ENCODE data around the gene ADK.

DNA sequence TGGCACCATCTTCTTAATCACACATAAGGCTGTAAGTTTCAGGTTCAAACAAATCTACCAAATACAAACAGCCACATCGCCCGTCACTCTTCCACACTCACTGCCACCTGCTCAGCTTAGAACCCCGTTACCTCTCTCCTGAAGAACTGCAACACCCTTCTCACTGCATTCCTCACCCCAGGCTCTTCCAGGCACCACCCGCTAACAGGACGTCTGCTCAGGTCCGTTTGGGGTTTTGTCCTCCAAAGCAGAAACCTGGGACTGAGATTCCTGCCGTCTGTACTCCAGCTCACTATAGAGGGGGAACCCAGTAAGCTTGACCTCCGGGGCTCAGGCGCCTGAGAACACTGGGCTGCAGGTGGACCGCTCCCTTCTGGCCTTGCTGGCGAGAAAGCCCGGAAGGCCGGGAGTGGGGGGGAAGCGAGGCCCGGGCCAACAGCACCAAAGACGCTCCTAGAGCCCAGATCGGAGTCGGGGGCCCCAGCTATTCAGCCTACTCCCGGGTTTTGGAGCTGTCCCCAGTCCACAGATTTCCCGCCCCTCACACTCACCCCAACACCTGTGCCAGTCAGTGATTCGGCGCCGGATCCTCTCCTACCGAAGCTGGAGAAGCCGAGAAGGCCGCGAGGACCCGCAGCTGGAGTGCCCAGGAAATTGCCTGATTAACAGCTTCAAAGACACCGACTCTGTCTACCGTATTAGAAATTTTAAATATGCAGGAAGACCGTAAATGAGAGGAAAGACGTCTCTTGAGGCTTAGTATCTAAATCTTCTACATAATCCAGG is 624 bp upstream of the ADK start, which contains the start of gene AP3M1:
- TF ChIP-seq, protein P1, sequence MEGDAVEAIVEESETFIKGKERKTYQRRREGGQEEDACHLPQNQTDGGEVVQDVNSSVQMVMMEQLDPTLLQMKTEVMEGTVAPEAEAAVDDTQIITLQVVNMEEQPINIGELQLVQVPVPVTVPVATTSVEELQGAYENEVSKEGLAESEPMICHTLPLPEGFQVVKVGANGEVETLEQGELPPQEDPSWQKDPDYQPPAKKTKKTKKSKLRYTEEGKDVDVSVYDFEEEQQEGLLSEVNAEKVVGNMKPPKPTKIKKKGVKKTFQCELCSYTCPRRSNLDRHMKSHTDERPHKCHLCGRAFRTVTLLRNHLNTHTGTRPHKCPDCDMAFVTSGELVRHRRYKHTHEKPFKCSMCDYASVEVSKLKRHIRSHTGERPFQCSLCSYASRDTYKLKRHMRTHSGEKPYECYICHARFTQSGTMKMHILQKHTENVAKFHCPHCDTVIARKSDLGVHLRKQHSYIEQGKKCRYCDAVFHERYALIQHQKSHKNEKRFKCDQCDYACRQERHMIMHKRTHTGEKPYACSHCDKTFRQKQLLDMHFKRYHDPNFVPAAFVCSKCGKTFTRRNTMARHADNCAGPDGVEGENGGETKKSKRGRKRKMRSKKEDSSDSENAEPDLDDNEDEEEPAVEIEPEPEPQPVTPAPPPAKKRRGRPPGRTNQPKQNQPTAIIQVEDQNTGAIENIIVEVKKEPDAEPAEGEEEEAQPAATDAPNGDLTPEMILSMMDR (conservative IDR thresholded peaks at IDR 0.05; ENCODE audit: low read length): no peak
- TF ChIP-seq EZH2phosphoT487 (IDR thresholded peaks at IDR 0.05; ENCODE audit: borderline replicate concordance): no peak

Data from Loucy (cell line).